H9 (cell line): ENCODE data around the gene KIF21B. TPM values are rescaled to one million over a fixed set of nuclear protein-coding genes. Genes with fewer than 3 reads are reported as not detected.

ENCODE experiments used
- DNase-seq: peaks from one replicate; pipeline ENCODE4 v3.0.0-alpha.2; 2017
- H2AFZ ChIP-seq: one replicate; pipeline ENCODE4 v1.6.1; 2013; ENCODE audit warnings: mild to moderate bottlenecking, low read length, control low read depth, moderate library complexity
- H2AK5ac ChIP-seq: 2 replicates; pipeline ENCODE4 v1.6.1; 2013; ENCODE audit warnings: low read length, control low read depth, mixed read lengths; ENCODE audit not compliant: insufficient read length
- H2BK120ac ChIP-seq: one replicate; pipeline ENCODE4 v1.6.1; 2013; ENCODE audit warnings: low read depth, mild to moderate bottlenecking, low read length, control low read depth, inconsistent platforms; ENCODE audit not compliant: poor library complexity, severe bottlenecking
- H2BK12ac ChIP-seq: 2 replicates; pipeline ENCODE4 v1.6.1; 2013; ENCODE audit warnings: low read length, control low read depth, mixed read lengths, low read depth; ENCODE audit not compliant: insufficient read length
- H2BK15ac ChIP-seq: 2 replicates; pipeline ENCODE4 v1.6.1; 2013; ENCODE audit warnings: low read depth, low read length, control low read depth
- H2BK20ac ChIP-seq: one replicate; pipeline ENCODE4 v1.6.1; 2013; ENCODE audit warnings: low read depth, mild to moderate bottlenecking, low read length, control low read depth, inconsistent platforms; ENCODE audit not compliant: poor library complexity, severe bottlenecking
- H2BK5ac ChIP-seq: 2 replicates; pipeline ENCODE4 v1.6.1; 2013; ENCODE audit warnings: low read length, control low read depth, mixed read lengths; ENCODE audit not compliant: insufficient read length
- H3K14ac ChIP-seq: 2 replicates; pipeline ENCODE4 v1.6.1; 2013; ENCODE audit warnings: low read length, control low read depth; ENCODE audit not compliant: insufficient read depth
- H3K18ac ChIP-seq: 2 replicates; pipeline ENCODE4 v1.6.1; 2013; ENCODE audit warnings: low read depth, mild to moderate bottlenecking, mixed read lengths, low read length, control low read depth; ENCODE audit not compliant: insufficient read length
- H3K23ac ChIP-seq: 2 replicates; pipeline ENCODE4 v1.6.1; 2013; ENCODE audit warnings: low read length, control low read depth, mixed read lengths, low read depth; ENCODE audit not compliant: insufficient read length
- H3K23me2 ChIP-seq: 2 replicates; pipeline ENCODE4 v1.6.1; 2013; ENCODE audit warnings: low read depth, mild to moderate bottlenecking, mixed read lengths, low read length, control low read depth; ENCODE audit not compliant: insufficient read length, poor library complexity, severe bottlenecking
- H3K27ac ChIP-seq: 2 replicates; pipeline ENCODE4 v1.5.1; 2013; ENCODE audit warnings: low read length, control low read depth, mixed read lengths, low read depth; ENCODE audit not compliant: insufficient read length
- H3K27me3 ChIP-seq: 2 replicates; pipeline ENCODE4 v1.6.1; 2013; ENCODE audit warnings: low read length, control low read depth, inconsistent platforms; ENCODE audit not compliant: insufficient read depth
- H3K4ac ChIP-seq: 2 replicates; pipeline ENCODE4 v1.6.1; 2013; ENCODE audit warnings: low read depth, mild to moderate bottlenecking, control low read depth, inconsistent platforms, low read length, moderate library complexity
- H3K4me1 ChIP-seq: 2 replicates; pipeline ENCODE4 v1.6.1; 2013; ENCODE audit warnings: low read length, control low read depth, inconsistent platforms; ENCODE audit not compliant: insufficient read depth
- H3K4me2 ChIP-seq: 2 replicates; pipeline ENCODE4 v1.6.1; 2013; ENCODE audit warnings: low read length, control low read depth, mixed read lengths; ENCODE audit not compliant: insufficient read length, insufficient read depth
- H3K56ac ChIP-seq: 2 replicates; pipeline ENCODE4 v1.6.1; 2013; ENCODE audit warnings: low read depth, mild to moderate bottlenecking, mixed read lengths, low read length, control low read depth; ENCODE audit not compliant: insufficient read length
- H3K79me1 ChIP-seq: 2 replicates; pipeline ENCODE4 v1.6.1; 2013; ENCODE audit warnings: low read depth, mild to moderate bottlenecking, moderate library complexity, low read length, control low read depth, inconsistent platforms; ENCODE audit not compliant: insufficient read depth, poor library complexity, severe bottlenecking
- H3K79me2 ChIP-seq: 2 replicates; pipeline ENCODE4 v1.6.1; 2013; ENCODE audit warnings: low read length, control low read depth, inconsistent platforms; ENCODE audit not compliant: insufficient read depth
- H3K9ac ChIP-seq: 2 replicates; pipeline ENCODE4 v1.6.1; 2013; ENCODE audit warnings: low read length, control low read depth, mixed read lengths; ENCODE audit not compliant: insufficient read length; ENCODE audit errors: extremely low read depth
- H3K9me3 ChIP-seq: one replicate; pipeline ENCODE4 v1.6.1; 2013; ENCODE audit warnings: low read depth, low read length, inconsistent platforms; ENCODE audit not compliant: control insufficient read depth
- H3T11ph ChIP-seq: one replicate; pipeline ENCODE4 v1.6.1; 2013; ENCODE audit warnings: mild to moderate bottlenecking, low read length, control low read depth, inconsistent platforms
- H4K20me1 ChIP-seq: one replicate; pipeline ENCODE4 v1.6.1; 2013; ENCODE audit not compliant: control insufficient read depth, insufficient read length, insufficient read depth
- H4K5ac ChIP-seq: 2 replicates; pipeline ENCODE4 v1.6.1; 2013; ENCODE audit warnings: low read depth, mild to moderate bottlenecking, mixed read lengths, low read length, control low read depth; ENCODE audit not compliant: insufficient read length
- H4K8ac ChIP-seq: replicated peaks from 2 replicates; pipeline ENCODE4 v1.6.1; 2013; ENCODE audit warnings: low read length, control low read depth, mixed read lengths, low read depth; ENCODE audit not compliant: insufficient read length
- H4K91ac ChIP-seq: 2 replicates; pipeline ENCODE4 v1.6.1; 2013; ENCODE audit warnings: low read depth, mild to moderate bottlenecking, moderate library complexity, mixed read lengths, low read length, control low read depth; ENCODE audit not compliant: insufficient read length
- H3K27ac Mint-ChIP-seq, 3 experiments: 2 replicates in 2 of 3; 3 replicates in 1 of 3; pipeline ENCODE4 v1.8.0; 2020 to 2021; ENCODE audit warnings: mixed read lengths in 3 of 3, mild to moderate bottlenecking in 1 of 3, moderate library complexity in 1 of 3
- H3K27me3 Mint-ChIP-seq: 2 replicates; pipeline ENCODE4 v1.8.0; 2021; ENCODE audit warnings: low read depth, mild to moderate bottlenecking, moderate library complexity, mixed read lengths
- H3K36me3 Mint-ChIP-seq, 3 experiments: 2 replicates in 2 of 3; 3 replicates in 1 of 3; pipeline ENCODE4 v1.8.0; 2020 to 2021; ENCODE audit warnings: low read depth in 3 of 3, mixed read lengths in 3 of 3; ENCODE audit not compliant: insufficient read depth in 1 of 3
- H3K4me1 Mint-ChIP-seq, 2 experiments: 2 replicates each; pipeline ENCODE4 v1.8.0; 2020; ENCODE audit warnings: mixed read lengths in 2 of 2
- H3K4me3 Mint-ChIP-seq, 2 experiments: 2 replicates in 1 of 2; 3 replicates in 1 of 2; pipeline ENCODE4 v1.8.0; 2020 to 2021; ENCODE audit warnings: mild to moderate bottlenecking in 2 of 2, mixed read lengths in 2 of 2, moderate library complexity in 1 of 2
- H3K9me3 Mint-ChIP-seq, 2 experiments: 2 replicates in 1 of 2; 3 replicates in 1 of 2; pipeline ENCODE4 v1.8.0; 2020; ENCODE audit warnings: mild to moderate bottlenecking in 2 of 2, mixed read lengths in 2 of 2, moderate library complexity in 1 of 2
- CTCF ChIP-seq: fragments of 200-600 bp; sonication (generic); conservative IDR thresholded peaks from 3 replicates; pipeline ENCODE4 v1.8.0; 2021; ENCODE audit warnings: antibody characterized with exemption, mild to moderate bottlenecking
- WGBS: extraction: QIAGEN DNeasy Blood & Tissue Kit; methylation state at CpG from one replicate; pipeline ENCODE4 v1.1.7; 2013; ENCODE audit warnings: missing lambda C conversion rate, low lambda C conversion rate, mixed read lengths; ENCODE audit not compliant: insufficient read length; ENCODE audit errors: extremely low coverage; 5-methylcytosine and 5-hydroxymethylcytosine counted together
- total RNA-seq: library from RNA; stranded (reverse); gene quantifications from 2 replicates; pipeline ENCODE4 v1.2.1, GENCODE V29; 2021

KIF21B gene
- total RNA-seq, 1 experiment from 2014 or later: 7.5 TPM

DNA sequence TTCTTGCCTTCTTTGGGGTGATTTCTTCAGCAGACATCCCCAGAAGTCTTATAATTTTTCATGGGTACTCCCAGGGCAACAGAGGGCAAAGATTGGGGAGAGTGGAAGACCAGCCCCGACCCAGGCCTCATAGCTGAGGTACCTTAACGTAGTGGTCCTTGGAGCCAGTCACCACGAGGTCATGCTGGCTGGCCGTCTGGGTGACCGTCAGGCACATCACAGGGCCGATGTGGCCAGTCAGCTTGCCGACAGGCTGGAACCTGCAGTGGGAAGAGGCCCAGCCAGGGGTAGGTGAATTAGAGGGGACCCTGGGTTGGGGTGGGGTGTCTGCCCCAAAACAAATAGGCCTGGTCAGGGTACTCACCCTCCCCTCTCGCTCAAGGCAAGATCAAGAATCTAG lies 46.9 kb downstream of the KIF21B start:
- no peaks in the 10 kb centered on the region for H3K4me1 ChIP-seq
- no CpG with 5 or more reads among the region's 8 CpGs for WGBS
- no peak overlapping the region for H3K56ac ChIP-seq
- H3K18ac ChIP-seq: no peak overlapping the region
- no peak overlapping the region for H2BK20ac ChIP-seq
- H3K79me1 ChIP-seq: no peaks in the 10 kb centered on the region
- no peak for TF ChIP-seq CTCF
- Mint-ChIP-seq H3K27ac (no peak overlapping the region), H3K9me3 (peaks cover 10% of the 10 kb centered on the region in 2 experiments), H3K27me3 (no peaks in the 10 kb centered on the region; the same call in 1 of the 2 replicates), H3K36me3 (peaks cover 22 to 44% (median 26%) of the 10 kb centered on the region in 3 experiments), H3K4me3 (no peak overlapping the region), H3K4me1 (no peaks in the 10 kb centered on the region)
- no peak overlapping the region for H2BK15ac ChIP-seq
- no peak overlapping the region for H2BK5ac ChIP-seq
- H4K91ac ChIP-seq: no peak overlapping the region
- H3T11ph ChIP-seq: no peak overlapping the region
- no peaks in the 10 kb centered on the region for H3K79me2 ChIP-seq
- H2AFZ ChIP-seq: no peak overlapping the region
- no peaks in the 10 kb centered on the region for H3K23me2 ChIP-seq
- no peak for DNase-seq
- no peak overlapping the region for H4K5ac ChIP-seq
- no peak overlapping the region for H3K4ac ChIP-seq
- H3K4me2 ChIP-seq: no peak overlapping the region
- no peak overlapping the region for H3K23ac ChIP-seq
- no peak overlapping the region for H3K9ac ChIP-seq
- H2BK12ac ChIP-seq: no peak overlapping the region
- no peaks in the 10 kb centered on the region for H3K27me3 ChIP-seq
- H3K9me3 ChIP-seq: peaks cover 11% of the 10 kb centered on the region
- no peak overlapping the region for H2AK5ac ChIP-seq
- no peaks in the 10 kb centered on the region for H4K20me1 ChIP-seq
- no peak overlapping the region for H2BK120ac ChIP-seq
- no peak overlapping the region for H3K27ac ChIP-seq
- no peak overlapping the region for H4K8ac ChIP-seq
- no peak overlapping the region for H3K14ac ChIP-seq
